Amniotic epithelial cell (primary cell): Measurements from ENCODE around the gene PIGU.
A peak's percentile ranks its signal among the peaks of the same experiment; 100 is the strongest.
"Not testable (repeated sequence)": the region's sequence is repeated elsewhere in the genome, so short reads cannot be mapped to it uniquely, and the experiment has no call there.

Experiments
- DNase-seq: peaks from one replicate; pipeline ENCODE4 v3.0.0-alpha.2; 2010; ENCODE audit warnings: low read depth

PIGU gene

DNA sequence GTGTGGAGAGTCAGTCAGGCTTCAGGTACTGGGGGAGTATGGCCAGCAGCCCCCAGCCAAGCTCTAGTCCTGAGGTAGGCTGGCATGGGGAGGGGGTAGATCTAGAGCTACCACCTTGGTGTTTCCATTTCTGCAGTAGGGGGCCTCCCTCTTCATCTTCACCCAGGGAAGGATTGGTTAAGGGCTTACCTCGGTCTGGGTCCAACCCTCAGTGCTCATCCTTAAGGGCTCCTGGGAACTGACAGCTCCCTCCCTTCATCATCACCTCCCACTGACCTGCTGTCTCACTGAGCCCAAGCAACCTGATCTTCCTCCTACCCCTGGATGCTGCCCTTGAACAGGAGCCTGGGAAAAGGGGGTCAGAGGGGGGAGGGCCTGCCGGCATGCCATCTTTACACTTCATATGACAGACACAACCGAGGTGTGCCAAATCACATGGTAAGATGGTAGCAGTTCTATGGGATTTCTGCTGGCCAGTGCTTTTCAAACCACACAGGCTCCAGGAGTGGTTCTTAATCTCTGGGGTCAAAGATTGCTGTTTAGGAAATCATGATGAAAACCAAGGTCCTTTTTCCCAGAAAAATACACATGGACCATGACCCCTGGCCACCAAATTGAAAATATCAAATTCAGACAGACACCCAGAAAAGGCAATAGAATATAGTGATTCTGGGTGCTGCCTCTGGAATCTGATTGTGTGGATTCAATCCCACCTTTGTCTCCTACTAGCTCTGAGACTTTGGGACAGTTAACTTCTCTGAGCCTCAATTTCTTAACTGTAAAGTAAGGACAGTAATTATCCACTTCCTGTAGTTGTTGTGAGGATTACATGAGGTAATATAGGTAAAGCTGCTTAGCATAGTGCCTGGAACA, 30.3 kb upstream of the PIGU start:
- no peak for DNase-seq

DNA sequence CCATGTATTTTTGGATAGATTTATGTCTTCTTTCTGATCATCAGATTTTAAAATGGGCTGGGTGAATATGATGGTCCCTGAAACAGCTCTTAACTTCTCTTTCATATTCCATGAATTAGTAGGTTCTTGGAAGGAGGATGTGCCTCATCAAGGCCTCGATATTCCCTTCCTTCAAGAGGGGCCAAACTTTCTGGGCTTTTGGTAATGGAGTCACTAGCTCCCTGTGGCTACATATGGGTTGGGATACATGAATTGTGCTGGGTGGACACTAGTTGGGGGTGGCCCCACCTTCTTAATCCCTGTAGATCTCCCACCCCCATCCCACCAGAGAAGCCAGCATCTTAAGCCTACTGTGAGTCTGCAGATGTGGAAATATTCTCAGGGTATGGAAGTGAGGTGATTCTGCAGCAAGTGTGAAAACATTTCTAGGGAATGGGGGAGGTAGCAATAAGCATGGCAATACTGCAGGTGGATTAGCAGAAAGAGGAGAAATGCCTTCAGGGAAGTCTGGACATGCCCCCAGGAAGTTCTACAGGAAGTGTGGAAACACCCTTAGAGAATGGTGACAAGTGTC, 29.5 kb upstream of the PIGU start:
- DNase-seq, result no peak

DNA sequence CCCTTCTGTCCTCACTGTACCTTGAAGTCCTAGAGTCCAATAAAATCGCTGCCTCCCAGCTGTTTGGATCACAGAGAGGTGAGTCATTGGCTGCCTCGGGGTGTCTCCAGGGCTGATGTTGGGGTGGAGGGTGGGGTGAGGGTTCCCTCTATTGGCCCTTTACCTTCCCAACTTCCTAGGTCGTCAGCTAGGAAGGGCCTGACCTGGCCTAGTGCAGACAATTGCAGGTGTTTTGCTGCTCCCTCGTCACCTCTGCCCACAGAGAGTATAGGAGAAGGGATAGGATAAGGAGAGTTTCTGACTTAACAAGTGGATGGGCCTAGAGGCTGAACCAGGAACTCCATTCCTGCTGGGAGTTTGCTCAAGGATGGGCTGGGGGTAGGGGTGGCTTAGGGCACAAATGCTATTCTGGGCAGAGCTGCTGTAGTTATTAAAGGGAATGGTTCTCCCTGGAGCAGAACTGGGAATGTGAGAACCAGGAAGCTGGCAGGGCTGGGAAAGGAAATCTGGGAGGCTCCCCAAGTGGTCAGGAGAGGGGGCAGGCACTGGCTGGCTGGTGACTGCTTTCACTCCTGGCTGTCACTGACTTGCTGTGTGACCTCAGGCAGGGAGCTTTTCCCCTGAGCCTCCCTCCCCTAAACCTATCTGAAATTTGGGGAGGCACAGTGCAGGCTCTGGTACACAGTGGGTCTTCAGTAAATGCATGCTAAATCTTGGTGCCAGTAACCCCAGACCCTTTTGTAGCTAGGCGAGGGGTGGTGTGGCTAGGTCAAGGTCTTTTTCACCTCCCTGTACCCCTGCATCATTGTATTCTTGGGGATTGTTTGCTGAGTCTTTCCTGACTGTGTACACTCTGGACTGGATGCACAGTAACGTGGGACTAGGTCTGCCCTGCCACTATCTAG, 28.8 kb upstream of the PIGU start:
- peak; percentile 33 for DNase-seq

DNA sequence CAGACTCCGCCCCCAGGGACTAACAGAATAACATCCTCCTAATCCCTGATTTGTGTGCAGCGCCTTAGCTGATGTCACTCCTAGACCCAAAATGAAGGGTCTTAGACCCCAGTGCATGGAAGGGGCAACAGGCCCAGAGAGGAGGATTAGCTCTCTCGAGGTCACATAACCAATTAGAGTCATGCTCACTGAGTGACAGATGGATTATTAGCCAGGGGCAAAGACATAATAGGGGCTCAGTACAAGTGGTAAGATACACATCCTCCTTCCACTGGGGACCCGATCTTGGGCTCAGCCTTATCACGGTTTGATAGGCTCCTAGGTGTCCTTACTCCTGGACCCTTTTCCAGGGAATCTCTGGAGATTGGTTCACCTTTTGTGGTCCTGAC, 28.1 kb upstream of the PIGU start:
- DNase-seq, result no peak

DNA sequence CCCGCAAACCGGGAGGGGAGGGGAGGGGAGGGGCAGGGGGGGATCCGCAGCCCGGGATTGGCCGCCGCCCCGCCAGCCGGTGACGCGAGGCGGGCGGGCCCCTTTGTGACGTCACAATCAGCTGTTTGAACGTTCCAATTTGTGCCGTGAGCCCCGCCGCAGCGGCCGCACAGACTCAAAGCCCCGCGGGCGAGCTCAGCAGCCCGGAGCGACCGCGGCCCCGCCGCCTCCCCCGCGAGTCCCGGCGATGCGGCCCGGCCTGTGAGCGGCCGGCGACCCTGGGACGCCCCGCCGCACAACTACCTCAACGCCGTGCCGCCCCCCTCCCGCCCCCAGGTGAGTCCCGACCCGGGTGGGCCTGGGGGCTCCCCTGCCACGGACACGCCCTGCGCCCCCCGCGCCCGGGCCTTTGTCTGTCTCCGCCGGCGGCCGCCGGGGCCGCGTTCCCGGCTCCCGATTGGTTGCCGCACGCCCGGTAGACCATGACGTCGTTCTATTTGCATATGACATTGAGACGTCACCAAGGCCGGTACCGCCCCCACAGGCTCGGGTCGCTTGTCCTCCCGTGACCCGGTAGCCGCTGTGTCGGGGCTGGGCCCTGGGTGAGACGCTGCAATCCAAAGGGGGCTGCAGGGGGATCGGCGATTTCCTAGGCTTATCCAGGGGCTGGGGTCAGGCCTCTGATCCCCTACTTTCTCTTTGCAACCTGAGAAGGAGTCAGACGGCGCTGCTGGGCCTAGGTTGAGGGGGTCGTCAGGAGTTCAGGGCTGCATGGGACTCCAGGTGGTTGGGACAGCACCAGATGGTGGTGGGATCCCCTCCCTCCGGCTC, 27.5 kb upstream of the PIGU start, which contains the start of gene TP53INP2:
Gene TP53INP2 (plus strand): TSS at position 168 of the 831 bp plus-strand sequence. CDS start 4,396 bp downstream, outside the sequence.
- DNase-seq, result peak; percentile 88

DNA sequence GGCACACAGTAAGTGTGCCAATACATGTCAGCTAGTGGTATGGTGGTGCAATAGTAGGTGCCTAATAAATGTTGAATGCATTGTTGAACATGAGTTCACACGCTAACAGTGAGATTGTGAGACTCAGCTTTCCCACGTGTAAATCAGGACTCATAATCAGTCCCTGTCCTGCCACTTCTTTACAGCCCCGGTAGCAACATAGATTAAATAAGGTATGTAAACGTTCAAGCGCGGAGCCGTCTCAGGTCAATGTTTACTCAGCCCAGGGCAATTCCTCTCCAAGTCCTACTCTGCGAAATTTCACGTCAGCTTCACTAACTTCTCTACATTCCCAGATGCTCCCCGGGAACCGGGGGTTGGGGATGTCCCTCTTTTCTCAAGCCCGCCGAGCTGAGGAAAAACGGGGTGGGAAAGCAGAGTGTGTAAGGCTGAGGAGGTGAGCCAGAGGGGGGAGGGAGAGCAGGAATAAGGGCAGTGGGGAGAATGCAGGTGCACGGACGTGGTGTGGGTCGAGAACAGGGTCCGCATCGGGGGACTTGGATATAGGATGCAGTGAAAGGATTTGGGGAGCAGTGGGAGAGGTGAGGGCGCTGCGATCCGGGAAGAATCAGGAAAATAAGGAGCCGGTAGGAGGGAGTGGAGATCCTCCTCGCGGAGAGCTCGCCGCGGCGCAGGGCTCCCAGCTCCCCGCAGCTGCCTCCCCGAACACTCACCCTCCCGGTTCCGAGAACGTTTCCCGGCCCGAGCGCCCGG, 26.7 kb upstream of the PIGU start:
- DNase-seq, result peak; percentile 55

DNA sequence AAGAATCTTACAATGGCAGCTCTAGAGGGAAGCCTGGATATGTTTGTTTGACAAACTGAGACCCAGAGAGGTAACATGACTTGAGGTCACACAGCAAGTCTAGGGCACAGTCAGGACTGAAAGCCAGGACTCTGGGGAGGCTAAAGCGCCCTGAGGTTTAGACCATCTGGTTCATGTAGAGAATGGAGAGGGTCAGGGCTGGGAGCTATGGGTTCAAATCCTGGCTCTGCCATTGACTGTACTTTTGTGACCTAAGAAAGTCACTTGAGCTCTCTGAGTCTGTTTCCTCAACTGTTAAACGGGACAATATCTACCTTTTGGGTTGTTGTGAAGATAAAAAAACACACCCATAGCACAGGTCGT, 26.1 kb upstream of the PIGU start:
- DNase-seq, result no peak

DNA sequence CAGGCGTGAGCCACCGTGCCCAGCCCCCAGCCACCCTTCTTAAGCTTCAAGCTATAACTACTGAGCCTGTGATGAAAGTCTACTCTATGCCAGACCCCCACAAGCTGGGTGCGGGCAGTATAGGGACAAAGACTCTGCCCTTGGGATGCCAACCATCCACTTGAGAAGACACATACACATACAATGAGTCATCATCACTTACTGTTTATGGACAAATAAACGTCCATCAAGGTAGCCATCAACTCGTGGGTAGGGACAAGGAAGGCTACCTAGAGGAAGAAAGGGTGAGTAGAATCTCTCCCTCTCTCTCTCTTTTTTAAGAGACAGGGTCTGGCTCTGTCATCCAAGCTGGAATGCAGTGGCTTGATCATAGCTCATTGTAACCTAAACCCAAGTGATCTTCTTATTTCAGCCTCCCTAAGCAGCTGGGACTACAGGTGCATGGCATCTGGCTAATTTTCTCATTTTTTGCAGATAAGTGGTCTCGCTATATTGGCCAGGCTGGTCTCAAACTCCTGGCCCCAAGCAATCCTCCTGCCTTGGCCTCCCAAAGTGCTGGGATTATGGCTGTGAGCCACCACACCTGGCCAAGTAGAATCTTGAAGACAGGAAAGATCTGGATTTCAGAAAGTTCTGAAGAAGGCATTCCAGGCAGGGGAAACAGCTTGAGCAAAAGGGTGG, 24.7 kb upstream of the PIGU start:
- DNase-seq, result no peak

DNA sequence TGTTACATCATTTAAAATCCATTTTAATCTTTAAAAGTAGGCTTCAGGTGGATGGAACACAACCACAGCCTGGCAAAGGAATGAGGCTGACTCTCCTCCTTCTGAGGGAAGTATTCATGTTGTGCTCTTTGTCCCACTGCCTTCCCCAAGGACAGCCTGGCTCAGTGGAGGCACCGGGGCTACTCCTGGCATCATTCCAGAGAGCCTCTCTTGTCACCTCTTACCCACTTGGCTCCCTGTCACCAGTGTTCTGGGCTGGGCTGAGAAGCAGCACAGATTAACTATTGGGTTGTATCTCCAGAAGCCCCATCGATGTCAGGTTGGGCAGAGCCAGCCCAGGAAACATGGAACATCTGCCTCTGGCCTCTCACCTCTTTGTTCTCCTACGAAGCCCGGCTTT, 16.5 kb upstream of the PIGU start:
- DNase-seq, result no peak

DNA sequence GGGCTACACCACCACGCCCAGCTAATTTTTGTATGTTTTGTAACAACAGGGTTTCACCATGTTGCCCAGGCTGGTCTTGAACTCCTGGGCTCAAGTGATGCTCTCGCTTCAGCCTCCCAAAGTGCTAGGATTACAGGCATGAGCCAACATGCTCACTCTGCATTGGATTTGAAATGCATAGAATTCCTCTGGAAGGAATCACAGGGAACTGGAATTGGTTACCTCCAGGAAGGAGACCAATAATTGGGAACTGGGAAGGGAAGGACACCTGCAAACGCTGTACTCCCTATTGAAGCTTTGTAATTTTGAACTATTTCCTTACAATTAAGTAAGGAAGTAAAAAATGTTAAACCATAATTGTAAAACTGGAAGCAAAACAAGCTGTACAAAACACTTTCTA, 14.9 kb upstream of the PIGU start:
- DNase-seq, result no peak

DNA sequence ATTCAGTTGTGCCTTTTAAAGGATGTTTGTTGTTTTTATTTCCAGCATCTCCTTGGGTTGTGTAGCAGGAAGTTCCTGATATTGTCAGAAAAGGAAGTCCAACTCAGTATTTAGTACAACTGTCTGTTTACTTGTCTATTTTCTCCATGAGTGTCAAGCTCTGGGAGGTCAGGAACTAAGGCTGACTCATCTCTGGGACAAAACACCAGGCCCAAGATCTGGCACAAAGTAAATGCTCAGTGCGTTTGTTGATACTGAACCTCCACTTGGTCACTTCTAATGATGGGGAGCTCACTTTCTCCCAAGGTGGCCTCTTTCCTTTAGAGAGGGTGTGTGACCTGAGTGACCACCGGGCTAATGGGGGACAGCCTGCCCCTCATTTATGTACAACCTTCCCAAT, 12.6 kb upstream of the PIGU start:
- DNase-seq, result peak; percentile 29

DNA sequence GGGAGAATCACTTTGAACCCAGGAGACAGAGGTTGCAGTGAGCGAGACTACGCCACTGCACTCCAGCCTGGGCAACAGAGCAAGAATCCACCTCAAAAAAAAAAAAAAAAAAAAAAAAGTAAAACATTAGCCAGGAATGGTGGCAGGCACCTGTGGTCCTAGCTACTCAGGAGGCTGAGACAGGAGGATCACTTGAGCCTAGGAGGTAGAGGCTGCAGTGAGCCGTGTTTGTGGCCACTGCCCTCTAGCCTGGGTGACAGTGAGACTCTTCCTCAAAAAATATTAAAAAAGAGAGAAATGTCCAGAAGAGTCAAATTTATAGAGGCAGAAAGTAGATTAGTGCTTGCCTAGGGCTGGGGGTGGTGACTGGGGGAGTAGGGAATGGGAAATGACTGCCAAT, 6.8 kb upstream of the PIGU start:
- no peak for DNase-seq

DNA sequence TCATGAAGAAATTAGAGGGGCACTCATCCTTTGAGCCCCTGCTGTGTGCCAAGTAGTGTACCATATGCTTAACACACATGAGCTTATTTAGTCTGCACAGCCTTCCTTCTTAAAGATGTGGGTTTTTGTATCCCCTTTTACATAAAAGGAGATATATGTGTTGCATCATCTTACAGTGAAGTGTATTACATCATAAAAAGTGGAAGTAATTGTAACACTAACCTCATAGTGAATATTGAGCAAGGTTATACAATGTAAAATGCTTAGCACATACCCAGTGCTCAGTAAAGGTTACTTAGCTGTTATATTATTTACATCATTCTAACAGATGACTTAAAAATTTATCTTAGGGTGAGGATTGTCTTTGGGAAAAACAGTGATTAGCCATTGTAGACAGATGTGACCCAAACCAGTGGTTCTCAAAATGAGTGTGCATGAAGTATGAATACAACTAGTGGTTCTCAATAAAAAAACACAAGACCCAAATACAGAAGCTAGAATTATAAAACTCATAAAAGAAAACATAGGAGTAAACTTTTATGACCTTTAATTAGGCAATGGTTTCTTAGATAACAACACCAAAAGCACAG, 3.8 kb upstream of the PIGU start:
- DNase-seq, result peak; percentile 38

DNA sequence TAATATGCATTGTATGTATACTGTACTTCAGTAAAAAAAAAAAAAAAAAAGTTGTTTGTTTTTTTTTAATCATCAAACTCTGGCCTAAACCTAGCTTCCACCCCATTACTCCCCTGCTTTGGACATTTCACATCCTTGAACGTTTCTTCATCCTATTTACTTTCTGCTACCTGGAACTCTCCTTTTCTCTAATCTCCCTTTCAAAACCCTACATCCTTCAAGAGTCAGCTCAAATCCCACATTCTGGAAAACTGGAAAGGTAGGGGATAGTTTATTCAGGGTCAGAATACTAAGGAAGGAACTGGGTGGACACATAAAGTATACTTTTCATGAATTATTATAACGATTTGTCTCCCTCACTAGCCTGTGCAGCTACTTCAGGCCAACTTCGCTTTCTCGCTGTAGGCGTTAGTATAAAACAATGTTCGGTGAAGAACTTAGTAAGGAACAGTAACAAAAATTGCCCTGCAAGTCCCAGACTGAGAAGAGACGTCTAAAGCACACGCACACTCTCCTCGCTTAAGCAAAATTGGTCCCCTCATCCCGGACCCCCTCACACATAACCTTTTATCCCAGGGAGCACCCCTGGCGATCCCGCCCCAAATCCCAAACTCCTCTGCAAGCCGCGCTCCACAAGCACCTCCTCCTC, 775 bp downstream of the PIGU start:
- DNase-seq, result no peak

DNA sequence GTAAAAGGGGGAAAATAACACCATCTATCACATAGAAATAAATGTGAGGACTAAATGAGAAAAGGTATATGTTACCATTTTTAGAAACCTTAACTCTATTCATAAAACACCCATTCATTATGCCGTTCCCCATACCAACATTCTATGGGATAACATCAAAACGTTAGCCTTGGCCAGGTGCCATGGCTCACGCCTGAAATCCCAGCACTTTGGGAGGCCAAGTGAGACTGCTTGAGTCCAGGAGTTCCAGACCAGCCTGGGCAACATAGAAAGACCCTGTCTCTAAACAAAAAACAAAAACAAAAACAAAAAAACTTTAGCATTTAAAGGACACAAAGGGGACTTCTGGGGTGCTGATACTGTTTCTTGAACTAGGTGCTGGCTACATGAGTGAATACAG, 1.3 kb downstream of the PIGU start:
- no peak for DNase-seq

DNA sequence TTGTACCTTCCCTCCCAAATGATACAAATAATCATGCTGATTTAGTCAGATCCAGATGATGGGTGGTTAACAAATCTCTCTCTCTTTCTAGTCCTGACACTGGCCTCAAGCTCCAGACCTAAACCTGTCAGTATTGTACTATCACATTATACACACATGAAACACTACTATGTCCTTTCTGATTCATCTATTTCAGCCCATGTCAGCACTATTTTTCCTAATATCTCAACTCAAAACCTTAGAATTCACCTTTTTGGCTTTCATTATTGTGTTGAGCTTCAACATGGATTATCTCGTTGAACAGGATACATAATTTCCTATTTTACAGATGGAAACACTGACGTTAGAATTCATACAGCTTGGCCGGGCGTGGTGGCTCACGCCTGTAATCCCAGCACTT, 3.5 kb downstream of the PIGU start:
- no peak for DNase-seq

DNA sequence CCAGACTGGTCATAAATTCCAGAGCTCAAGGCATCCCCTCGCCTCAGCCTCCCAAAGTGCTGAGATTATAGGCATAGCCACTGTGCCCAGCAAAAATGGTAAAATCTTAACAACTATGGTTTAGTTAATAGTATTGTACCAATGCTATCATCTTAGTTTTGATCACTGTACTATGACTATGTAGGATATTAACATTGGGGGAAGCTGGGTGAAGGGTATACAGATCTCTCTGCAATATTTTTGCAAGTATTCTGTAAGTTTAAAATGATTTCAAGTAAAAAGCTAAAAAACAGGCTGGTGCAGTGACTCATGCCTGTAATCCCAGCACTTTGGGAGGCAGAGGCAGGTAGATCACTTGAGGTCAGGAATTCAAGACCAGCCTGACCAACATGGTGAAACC, 7.8 kb downstream of the PIGU start:
- DNase-seq, result no peak

DNA sequence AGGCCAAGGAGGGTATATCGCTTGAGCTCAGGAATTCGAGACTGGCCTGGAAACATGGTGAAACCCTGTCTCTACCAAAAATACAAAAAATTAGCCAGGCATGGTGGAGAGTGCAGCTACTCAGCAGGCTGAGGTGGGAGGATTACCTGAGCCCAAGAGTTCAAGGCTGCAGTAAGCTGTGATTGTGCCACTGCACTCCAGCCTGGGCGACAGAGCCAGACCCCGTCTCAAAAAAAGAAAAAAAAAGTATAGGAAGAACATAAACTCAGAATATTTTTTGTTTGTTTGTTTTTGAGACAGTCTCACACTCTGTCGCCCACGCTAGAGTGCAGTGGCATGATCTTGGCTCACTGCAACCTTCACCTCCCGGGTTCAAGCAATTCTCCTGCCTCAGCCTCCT, 12.1 kb downstream of the PIGU start:
- not testable (repeated sequence) for DNase-seq

DNA sequence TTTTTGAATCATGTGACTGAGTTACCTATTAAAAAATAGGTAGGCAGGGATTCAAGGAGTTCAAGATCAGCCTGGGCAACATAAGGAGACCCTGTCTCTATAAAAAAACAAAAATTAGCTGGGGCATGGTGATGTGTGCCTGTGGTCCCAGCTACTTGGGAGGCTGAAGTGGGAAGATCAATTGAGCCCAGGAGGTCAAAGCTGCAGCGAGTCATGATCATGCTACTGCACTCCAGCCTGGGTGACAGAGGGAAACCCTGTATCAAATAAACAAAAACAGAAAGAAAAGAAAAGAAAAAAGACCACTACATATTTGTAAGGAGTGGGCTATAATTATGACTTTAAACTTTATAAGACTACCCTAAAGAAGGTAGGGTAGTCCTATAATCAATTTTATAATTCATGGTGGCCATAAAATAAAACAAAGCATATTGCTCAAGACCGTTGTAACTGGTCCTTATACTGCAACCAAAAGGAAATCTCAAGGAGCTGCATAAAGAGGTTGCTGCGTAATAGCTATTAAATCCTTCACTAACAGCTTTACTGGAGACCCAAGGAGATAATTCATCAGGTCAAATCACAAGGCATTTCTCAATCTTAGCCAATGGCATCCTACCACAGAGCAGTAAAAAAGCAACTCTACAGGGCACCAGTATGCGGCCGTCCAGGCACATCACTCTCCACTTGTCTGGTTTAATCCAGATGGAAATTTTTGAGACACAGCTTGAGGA, 13.5 kb downstream of the PIGU start:
- DNase-seq, result peak; percentile 83
